ENCODE measurements around the gene IL25. TPM values are rescaled to one million over a fixed set of nuclear protein-coding genes. Genes with fewer than 3 reads are reported as not detected.

Gene IL25
- total RNA-seq, 1 donor from 2014 or later: not detected

Other genes with a start within 250 kb of the IL25 start
- gene SLC7A8, start 189.1 kb upstream of the IL25 start, total RNA-seq: 59.9 TPM
- gene RNF212B, start 134.9 kb upstream of the IL25 start, total RNA-seq: not detected
- 7.3 TPM for gene HOMEZ, start 86.7 kb upstream of the IL25 start, total RNA-seq
- 8.9 TPM for gene PPP1R3E, start 70.0 kb upstream of the IL25 start, total RNA-seq
- gene BCL2L2, start 66.0 kb upstream of the IL25 start, total RNA-seq: 49.2 TPM
- 90.6 TPM for gene PABPN1, start 51.4 kb upstream of the IL25 start, total RNA-seq
- gene SLC22A17, start 19.9 kb upstream of the IL25 start, total RNA-seq: 89.7 TPM
- gene EFS, start 7.6 kb upstream of the IL25 start, total RNA-seq: 38.1 TPM
- gene CMTM5, start 4.2 kb downstream of the IL25 start, total RNA-seq: 2.9 TPM
- gene MYH6, start 35.5 kb downstream of the IL25 start, total RNA-seq: not detected
- not detected for gene MYH7, start 62.9 kb downstream of the IL25 start, total RNA-seq
- 7.8 TPM for gene NGDN, start 96.9 kb downstream of the IL25 start, total RNA-seq
- 1.3 TPM for gene ZFHX2, start 179.0 kb downstream of the IL25 start, total RNA-seq
- gene THTPA, start 183.5 kb downstream of the IL25 start, total RNA-seq: 115 TPM
- 56.2 TPM for gene AP1G2, start 195.0 kb downstream of the IL25 start, total RNA-seq
- gene JPH4, start 206.0 kb downstream of the IL25 start, total RNA-seq: 4.7 TPM